Right lobe of liver (tissue), 6 donors: ENCODE measurements around the gene TIPIN. TPM values are rescaled to one million over a fixed set of nuclear protein-coding genes. Genes with fewer than 3 reads are reported as not detected.
A peak's percentile ranks its signal among the peaks of the same experiment; 100 is the strongest.

Experiments used
- ATAC-seq, 4 donors: fragments of 200-7000 bp; cut with Tn5 transposase; one replicate each; pipeline ENCODE4 v1.9.1; 2020; ENCODE audit warnings: mild to moderate bottlenecking in 4 of 4, moderate library complexity in 4 of 4
- DNase-seq, 3 donors: peaks; one replicate each; pipeline ENCODE4 v3.0.0-alpha.2; 2020
- H3K27ac ChIP-seq, 3 donors: fragments of 200-600 bp; one replicate each; pipeline ENCODE4 v1.8.0; 2022
- H3K27me3 ChIP-seq, 2 donors: fragments of 200-600 bp; one replicate each; pipeline ENCODE4 v1.8.0; 2022
- H3K36me3 ChIP-seq, 4 donors: fragments of 200-600 bp; sonication (generic) in 1 of 4; one replicate each; pipeline versions ENCODE4 v1.5.1 to v1.8.0; 2017 to 2022; ENCODE audit warnings: control low read depth in 1 of 4
- H3K4me1 ChIP-seq, 4 donors: fragments of 200-600 bp; sonication (generic) in 1 of 4; one replicate each; pipeline versions ENCODE4 v1.5.1 to v1.8.0; 2017 to 2022; ENCODE audit warnings: control low read depth in 1 of 4
- H3K4me3 ChIP-seq, 3 donors: fragments of 200-600 bp; one replicate each; pipeline ENCODE4 v1.8.0; 2022
- H3K9me3 ChIP-seq, 4 donors: fragments of 200-600 bp; sonication (generic) in 1 of 4; one replicate each; pipeline versions ENCODE4 v1.5.1 to v1.8.0; 2017 to 2022; ENCODE audit warnings: control low read depth in 1 of 4
- CTCF ChIP-seq, 4 donors: fragments of 200-600 bp in 3 of 4; fragments of 450-650 bp in 1 of 4; IDR thresholded peaks; one replicate each; pipeline versions ENCODE4 v1.5.1 to v1.8.0; 2016 to 2022; ENCODE audit warnings: antibody characterized with exemption in 4 of 4, mild to moderate bottlenecking in 2 of 4
- POLR2A ChIP-seq: fragments of 450-650 bp; IDR thresholded peaks from one replicate; pipeline ENCODE4 v1.6.1; 2017; ENCODE audit warnings: antibody characterized with exemption, mild to moderate bottlenecking
- WGBS: methylation state at CpG from one replicate; pipeline ENCODE4 v1.1.6; 2018; ENCODE audit warnings: low coverage, low lambda C conversion rate; ENCODE audit not compliant: insufficient coverage; ENCODE audit errors: missing lambda C conversion rate; 5-methylcytosine and 5-hydroxymethylcytosine counted together
- intact Hi-C, 2 donors: fragments of 100-400 bp; cut with DNase I; formaldehyde crosslinking; loops; one replicate each; pipeline versions ENCODE4 v1.11.2 to v1.14.1; 2022
- total RNA-seq, 6 experiments: library from RNA; depleted of rRNA in 2 of 6; stranded (reverse); fragments of >200 nt in 2 of 6; fragmentation: NEBNext Ultra II Directional in 3 of 6; extraction: Animal tissue kit (Norgen Biotek cat#: 25700) in 3 of 6; gene quantifications; one replicate each; pipeline versions ENCODE4 v1.1.0 to v1.2.4, GENCODE V29; 2016 to 2023
- donor health status: DM: no; HTN: yes; CAD: no.
- donor health status: DM: no; HTN: no; CAD: no.
- donor health status: DM: no; HTN: no; CAD: no.
- donor health status: DM: no; HTN: yes; CAD: no.
- donor health status: DM: no; HTN: yes; CAD: no.

The TIPIN gene
- total RNA-seq, 6 experiments from 2014 or later, result 2.4 to 5.1 (median 2.9) TPM

- ATAC-seq (peak; percentile 83 to 90 (median 89)), DNase-seq (peak; percentile 68 to 76 (median 71))
- no peaks in the 10 kb centered on the region for H3K27me3 ChIP-seq
- TF ChIP-seq CTCF (IDR thresholded peaks at IDR 0.05) (peak in 1 of 4 donors; percentile 3), POLR2A (peak; percentile 79)
- intact Hi-C loops, result loop anchor here in 1 of 2 donors (10.0 kb wide), 1 partner anchor 201 kb away; the partner anchor contains the start of gene SNAPC5
- H3K36me3 ChIP-seq, result no peaks in the 10 kb centered on the region
- peak within 1 kb of the TSS; percentile 78 to 86 (median 84) for H3K27ac ChIP-seq
- peak within 1 kb of the TSS; percentile 68 to 71 (median 70) for H3K4me3 ChIP-seq
- peaks cover 0 to 11% (median 0%) of the 10 kb centered on the region in 4 donors for H3K4me1 ChIP-seq
- no peaks in the 10 kb centered on the region for H3K9me3 ChIP-seq
- WGBS, result 3% methylated on average over 18 of the region's 92 CpGs
Measured at GRCh38 chr15:66293419-66294156, 62.9 kb downstream of the TIPIN start, which contains the start of gene DIS3L. Gene DIS3L, plus strand, starts transcription at chr15:66293568. Its CDS starts 29 bp downstream, at chr15:66293597.

GRCh38 chr15:66292571-66293418, 63.7 kb downstream of the TIPIN start:
- intact Hi-C loops, result loop anchor here in 1 of 2 donors (10.0 kb wide), 1 partner anchor 202 kb away; the partner anchor contains the start of gene SNAPC5
- H3K4me1 ChIP-seq, result peaks cover 0 to 14% (median 0%) of the 10 kb centered on the region in 4 donors
- no peaks in the 10 kb centered on the region for H3K9me3 ChIP-seq
- no peaks in the 10 kb centered on the region for H3K27me3 ChIP-seq
- H3K4me3 ChIP-seq, result peak overlapping the region; percentile 68 to 71 (median 70)
- peak overlapping the region; percentile 69 to 86 (median 84) for H3K27ac ChIP-seq
- no peaks in the 10 kb centered on the region for H3K36me3 ChIP-seq
- DNase-seq (no peak), ATAC-seq (peak in 3 of 4 donors; percentile 43 to 52 (median 43))
- TF ChIP-seq POLR2A, result no peak
- no peak for TF ChIP-seq CTCF (IDR thresholded peaks at IDR 0.05)
- 17% methylated on average over 20 of the region's 22 CpGs for WGBS

GRCh38 chr15:66291816-66292570, 64.5 kb downstream of the TIPIN start:
- 85% methylated on average over 5 of the region's 6 CpGs for WGBS
- Histone ChIP-seq H3K9me3 (no peaks in the 10 kb centered on the region), H3K4me1 (peaks cover 0 to 18% (median 0%) of the 10 kb centered on the region in 4 donors), H3K27ac (no peak overlapping the region), H3K36me3 (no peaks in the 10 kb centered on the region), H3K4me3 (no peak overlapping the region), H3K27me3 (no peaks in the 10 kb centered on the region)
- no peak for ATAC-seq
- no peak for DNase-seq
- TF ChIP-seq CTCF (IDR thresholded peaks at IDR 0.05), result no peak
- TF ChIP-seq POLR2A, result no peak
- intact Hi-C loops, result loop anchor here in 1 of 2 donors (10.0 kb wide), 1 partner anchor 203 kb away; the partner anchor contains the start of gene SNAPC5

- H3K4me3 ChIP-seq, result no peak overlapping the region
- no peak for DNase-seq
- no peak for ATAC-seq
- peaks cover 0 to 18% (median 0%) of the 10 kb centered on the region in 4 donors for H3K4me1 ChIP-seq
- no peak overlapping the region for H3K27ac ChIP-seq
- no peaks in the 10 kb centered on the region for H3K9me3 ChIP-seq
- TF ChIP-seq CTCF (IDR thresholded peaks at IDR 0.05) (no peak), POLR2A (no peak)
- H3K27me3 ChIP-seq, result no peaks in the 10 kb centered on the region
- intact Hi-C loops, result loop anchor here in 1 of 2 donors (10.0 kb wide), 1 partner anchor 204 kb away; the partner anchor contains the start of gene SNAPC5
- H3K36me3 ChIP-seq, result no peaks in the 10 kb centered on the region
Measured at GRCh38 chr15:66290518-66290917, 66.0 kb downstream of the TIPIN start.
